ENCODE results near the gene UFSP1.

DNA sequence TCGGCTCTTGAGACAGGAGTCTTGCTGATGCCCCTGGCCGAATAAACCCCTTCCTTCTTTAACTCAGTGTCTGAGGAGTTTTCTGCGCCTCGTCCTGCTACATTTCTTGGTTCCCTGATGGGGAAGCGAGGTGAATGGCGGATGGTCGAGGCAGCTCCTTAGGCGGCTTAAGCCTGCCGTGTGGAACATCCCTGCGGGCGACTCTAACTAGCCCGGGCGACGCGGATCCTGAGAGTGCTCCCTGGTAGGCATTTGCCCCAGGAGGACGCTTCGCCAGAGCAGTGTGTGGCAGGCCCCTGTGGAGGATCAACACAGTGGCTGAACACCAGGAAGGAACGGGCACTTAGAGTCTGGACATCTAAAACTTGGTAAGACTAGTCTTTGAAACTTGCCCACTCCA is 50.2 kb downstream of the UFSP1 start:
- no peak for TF ChIP-seq MEIS1 (CRISPR knock-in tag; IDR thresholded peaks at IDR 0.05; ENCODE audit: borderline replicate concordance)
- TF ChIP-seq, protein P1, sequence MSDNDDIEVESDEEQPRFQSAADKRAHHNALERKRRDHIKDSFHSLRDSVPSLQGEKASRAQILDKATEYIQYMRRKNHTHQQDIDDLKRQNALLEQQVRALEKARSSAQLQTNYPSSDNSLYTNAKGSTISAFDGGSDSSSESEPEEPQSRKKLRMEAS (IDR thresholded peaks at IDR 0.05): no peak
- TF ChIP-seq CAMTA2 (CRISPR knock-in tag; IDR thresholded peaks at IDR 0.05; ENCODE audit: borderline replicate concordance): no peak
- TF ChIP-seq ZNF224 (CRISPR knock-in tag; IDR thresholded peaks at IDR 0.05): no peak
- TF ChIP-seq SMC3 (IDR thresholded peaks at IDR 0.05; ENCODE audit: low read length): no peak
- TF ChIP-seq, protein P2, sequence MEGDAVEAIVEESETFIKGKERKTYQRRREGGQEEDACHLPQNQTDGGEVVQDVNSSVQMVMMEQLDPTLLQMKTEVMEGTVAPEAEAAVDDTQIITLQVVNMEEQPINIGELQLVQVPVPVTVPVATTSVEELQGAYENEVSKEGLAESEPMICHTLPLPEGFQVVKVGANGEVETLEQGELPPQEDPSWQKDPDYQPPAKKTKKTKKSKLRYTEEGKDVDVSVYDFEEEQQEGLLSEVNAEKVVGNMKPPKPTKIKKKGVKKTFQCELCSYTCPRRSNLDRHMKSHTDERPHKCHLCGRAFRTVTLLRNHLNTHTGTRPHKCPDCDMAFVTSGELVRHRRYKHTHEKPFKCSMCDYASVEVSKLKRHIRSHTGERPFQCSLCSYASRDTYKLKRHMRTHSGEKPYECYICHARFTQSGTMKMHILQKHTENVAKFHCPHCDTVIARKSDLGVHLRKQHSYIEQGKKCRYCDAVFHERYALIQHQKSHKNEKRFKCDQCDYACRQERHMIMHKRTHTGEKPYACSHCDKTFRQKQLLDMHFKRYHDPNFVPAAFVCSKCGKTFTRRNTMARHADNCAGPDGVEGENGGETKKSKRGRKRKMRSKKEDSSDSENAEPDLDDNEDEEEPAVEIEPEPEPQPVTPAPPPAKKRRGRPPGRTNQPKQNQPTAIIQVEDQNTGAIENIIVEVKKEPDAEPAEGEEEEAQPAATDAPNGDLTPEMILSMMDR (CRISPR knock-in tag; IDR thresholded peaks at IDR 0.05): no peak
- TF ChIP-seq SALL2 (CRISPR knock-in tag; IDR thresholded peaks at IDR 0.05): no peak
- no peak for TF ChIP-seq ZNF263 (CRISPR knock-in tag; IDR thresholded peaks at IDR 0.05)
- TF ChIP-seq POLR2A (IDR thresholded peaks at IDR 0.05; ENCODE audit: insufficient read depth in 1 of 2, low read depth in 2 of 2, low read length in 2 of 2): no peak
- TF ChIP-seq, protein P3, sequence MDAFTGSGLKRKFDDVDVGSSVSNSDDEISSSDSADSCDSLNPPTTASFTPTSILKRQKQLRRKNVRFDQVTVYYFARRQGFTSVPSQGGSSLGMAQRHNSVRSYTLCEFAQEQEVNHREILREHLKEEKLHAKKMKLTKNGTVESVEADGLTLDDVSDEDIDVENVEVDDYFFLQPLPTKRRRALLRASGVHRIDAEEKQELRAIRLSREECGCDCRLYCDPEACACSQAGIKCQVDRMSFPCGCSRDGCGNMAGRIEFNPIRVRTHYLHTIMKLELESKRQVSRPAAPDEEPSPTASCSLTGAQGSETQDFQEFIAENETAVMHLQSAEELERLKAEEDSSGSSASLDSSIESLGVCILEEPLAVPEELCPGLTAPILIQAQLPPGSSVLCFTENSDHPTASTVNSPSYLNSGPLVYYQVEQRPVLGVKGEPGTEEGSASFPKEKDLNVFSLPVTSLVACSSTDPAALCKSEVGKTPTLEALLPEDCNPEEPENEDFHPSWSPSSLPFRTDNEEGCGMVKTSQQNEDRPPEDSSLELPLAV (CRISPR knock-in tag; conservative IDR thresholded peaks at IDR 0.05; ENCODE audit: low read depth): no peak

Measured in HepG2 (cell line).